B cell (primary cell): ENCODE results near the gene PARVG.

Experiments used
- EZH2 ChIP-seq: IDR thresholded peaks from 2 replicates; pipeline ENCODE4 v1.6.1; 2012; ENCODE audit warnings: borderline replicate concordance, low read depth, mild to moderate bottlenecking, moderate library complexity, low read length; ENCODE audit not compliant: insufficient read depth, poor library complexity, severe bottlenecking
- TF ChIP-seq, protein P1 (sequence below): fragments of 200-600 bp; IDR thresholded peaks from one replicate; pipeline ENCODE4 v1.8.0; 2022; ENCODE audit warnings: antibody characterized with exemption, mild to moderate bottlenecking

DNA sequence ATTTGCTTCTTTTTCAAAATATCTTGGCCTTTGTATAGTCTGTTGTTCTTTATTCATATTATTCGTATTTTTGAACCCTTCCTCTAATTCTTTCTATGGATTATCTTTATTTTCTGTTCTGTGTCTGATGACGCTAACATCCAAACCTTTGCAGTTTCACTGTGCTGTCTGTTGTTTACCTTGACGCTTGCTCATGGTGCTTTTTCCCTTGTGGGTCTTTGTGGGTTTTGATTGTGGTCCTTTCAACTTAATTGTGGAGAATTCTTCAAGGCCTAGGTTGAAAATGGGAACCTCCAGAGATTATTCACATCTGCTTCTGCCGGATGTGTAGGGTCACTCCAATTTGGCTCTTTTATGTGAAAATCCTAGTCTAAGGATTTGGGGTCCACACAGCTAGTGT lies 34.6 kb downstream of the PARVG start:
- TF ChIP-seq, protein P1, sequence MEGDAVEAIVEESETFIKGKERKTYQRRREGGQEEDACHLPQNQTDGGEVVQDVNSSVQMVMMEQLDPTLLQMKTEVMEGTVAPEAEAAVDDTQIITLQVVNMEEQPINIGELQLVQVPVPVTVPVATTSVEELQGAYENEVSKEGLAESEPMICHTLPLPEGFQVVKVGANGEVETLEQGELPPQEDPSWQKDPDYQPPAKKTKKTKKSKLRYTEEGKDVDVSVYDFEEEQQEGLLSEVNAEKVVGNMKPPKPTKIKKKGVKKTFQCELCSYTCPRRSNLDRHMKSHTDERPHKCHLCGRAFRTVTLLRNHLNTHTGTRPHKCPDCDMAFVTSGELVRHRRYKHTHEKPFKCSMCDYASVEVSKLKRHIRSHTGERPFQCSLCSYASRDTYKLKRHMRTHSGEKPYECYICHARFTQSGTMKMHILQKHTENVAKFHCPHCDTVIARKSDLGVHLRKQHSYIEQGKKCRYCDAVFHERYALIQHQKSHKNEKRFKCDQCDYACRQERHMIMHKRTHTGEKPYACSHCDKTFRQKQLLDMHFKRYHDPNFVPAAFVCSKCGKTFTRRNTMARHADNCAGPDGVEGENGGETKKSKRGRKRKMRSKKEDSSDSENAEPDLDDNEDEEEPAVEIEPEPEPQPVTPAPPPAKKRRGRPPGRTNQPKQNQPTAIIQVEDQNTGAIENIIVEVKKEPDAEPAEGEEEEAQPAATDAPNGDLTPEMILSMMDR: no peak
- TF ChIP-seq EZH2: no peak
